ENCODE data around the gene PDPR. TPM values are rescaled to one million over a fixed set of nuclear protein-coding genes. Genes with fewer than 3 reads are reported as not detected.
"Not testable (repeated sequence)": the region's sequence is repeated elsewhere in the genome, so short reads cannot be mapped to it uniquely, and the experiment has no call there.

The PDPR gene
- total RNA-seq, 4 donors from 2014 or later = 23.2 to 38.4 (median 25.8) TPM

GRCh38 chr16:70091104-70091503, 23.0 kb upstream of the PDPR start:
- not testable (repeated sequence) for H3K36me3 ChIP-seq; H3K27ac ChIP-seq; H3K4me3 ChIP-seq; H3K27me3 ChIP-seq; H3K4me1 ChIP-seq; DNase-seq (ENCODE audit: low spot score in 2 of 2); H3K9me3 ChIP-seq
- 61 to 80% methylated on average over 4 of the region's 4 CpGs for WGBS, 2 donors

- 47 to 65% methylated on average over 1 of the region's 1 CpG for WGBS, 2 donors
- H3K36me3 ChIP-seq; H3K9me3 ChIP-seq; H3K27me3 ChIP-seq; H3K27ac ChIP-seq; H3K4me1 ChIP-seq; DNase-seq (ENCODE audit: low spot score in 2 of 2); H3K4me3 ChIP-seq: not testable (repeated sequence)
Observed at GRCh38 chr16:70094096-70094495, 20.0 kb upstream of the PDPR start.

- H3K9me3 ChIP-seq; DNase-seq (ENCODE audit: low spot score in 2 of 2); H3K27me3 ChIP-seq; H3K4me3 ChIP-seq; H3K4me1 ChIP-seq; H3K27ac ChIP-seq; H3K36me3 ChIP-seq: not testable (repeated sequence)
- WGBS, 2 donors = 86 to 91% methylated on average over 15 of the region's 15 CpGs
Observed at GRCh38 chr16:70109583-70110279, 4.4 kb upstream of the PDPR start.

GRCh38 chr16:70112162-70112561, 2.0 kb upstream of the PDPR start:
- peaks cover 0 to 15% (median 0%) of the 10 kb centered on the region in 4 donors for H3K4me1 ChIP-seq
- H3K4me3 ChIP-seq; DNase-seq (ENCODE audit: low spot score in 2 of 2); H3K27ac ChIP-seq; H3K36me3 ChIP-seq; H3K9me3 ChIP-seq; H3K27me3 ChIP-seq: not testable (repeated sequence)
- 94 to 97% methylated on average over 5 of the region's 6 CpGs for WGBS, 2 donors

GRCh38 chr16:70113599-70113981, 542 bp upstream of the PDPR start:
- peak overlapping the region; percentile 81 to 91 (median 86) for H3K27ac ChIP-seq
- not testable (repeated sequence) for H3K9me3 ChIP-seq; H3K36me3 ChIP-seq; H3K27me3 ChIP-seq; DNase-seq (ENCODE audit: low spot score in 2 of 2)
- 0% methylated on average over 1 of the region's 15 CpGs; no CpG with 5 or more reads in 1 of the 2 donors for WGBS, 2 donors
- H3K4me1 ChIP-seq = peaks cover 0 to 15% (median 0%) of the 10 kb centered on the region in 4 donors
- H3K4me3 ChIP-seq = peak overlapping the region; percentile 57 to 81 (median 68)

GRCh38 chr16:70118354-70118753, 4.2 kb downstream of the PDPR start:
- Histone ChIP-seq H3K36me3 (peaks cover 0 to 33% (median 4%) of the 10 kb centered on the region in 3 donors), H3K4me1 (peaks cover 0 to 11% (median 0%) of the 10 kb centered on the region in 4 donors)
- not testable (repeated sequence) for H3K4me3 ChIP-seq; DNase-seq (ENCODE audit: low spot score in 2 of 2); H3K9me3 ChIP-seq; H3K27ac ChIP-seq; H3K27me3 ChIP-seq
- 70 to 75% methylated on average over 6 of the region's 6 CpGs for WGBS, 2 donors

- H3K36me3 ChIP-seq = peaks cover 0 to 37% (median 9%) of the 10 kb centered on the region in 3 donors
- 87 to 90% methylated on average over 3 of the region's 3 CpGs for WGBS, 2 donors
- DNase-seq (ENCODE audit: low spot score in 2 of 2) = not testable (repeated sequence)
Observed at GRCh38 chr16:70118776-70119175, 4.6 kb downstream of the PDPR start.

GRCh38 chr16:70120398-70120797, 6.3 kb downstream of the PDPR start:
- H3K4me1 ChIP-seq; H3K9me3 ChIP-seq; H3K27ac ChIP-seq; DNase-seq (ENCODE audit: low spot score in 2 of 2); H3K4me3 ChIP-seq; H3K27me3 ChIP-seq: not testable (repeated sequence)
- 85 to 93% methylated on average over 8 of the region's 8 CpGs for WGBS, 2 donors
- peaks cover 0 to 52% (median 12%) of the 10 kb centered on the region in 3 donors for H3K36me3 ChIP-seq

More at GRCh38 chr16:70118776-70119175, 4.6 kb downstream of the PDPR start:
- not testable (repeated sequence) for H3K27ac ChIP-seq, H3K9me3 ChIP-seq, H3K27me3 ChIP-seq, H3K4me3 ChIP-seq
- peaks cover 0 to 11% (median 0%) of the 10 kb centered on the region in 4 donors for H3K4me1 ChIP-seq

- H3K9me3 ChIP-seq; DNase-seq (ENCODE audit: low spot score in 2 of 2); H3K27me3 ChIP-seq; H3K4me3 ChIP-seq; H3K4me1 ChIP-seq; H3K27ac ChIP-seq: not testable (repeated sequence)
- peaks cover 0 to 84% (median 12%) of the 10 kb centered on the region in 3 donors for H3K36me3 ChIP-seq
- 88 to 89% methylated on average over 14 of the region's 14 CpGs for WGBS, 2 donors
Observed at GRCh38 chr16:70123822-70124221, 9.7 kb downstream of the PDPR start.

GRCh38 chr16:70126226-70126625, 12.1 kb downstream of the PDPR start:
- not testable (repeated sequence) for DNase-seq (ENCODE audit: low spot score in 2 of 2); H3K27me3 ChIP-seq; H3K4me1 ChIP-seq; H3K27ac ChIP-seq; H3K9me3 ChIP-seq; H3K4me3 ChIP-seq
- H3K36me3 ChIP-seq = peaks cover 0 to 97% (median 12%) of the 10 kb centered on the region in 3 donors
- 87 to 93% methylated on average over 11 of the region's 11 CpGs for WGBS, 2 donors

GRCh38 chr16:70127706-70128105, 13.6 kb downstream of the PDPR start:
- H3K36me3 ChIP-seq = peaks cover 0 to 97% (median 16%) of the 10 kb centered on the region in 3 donors
- DNase-seq (ENCODE audit: low spot score in 2 of 2); H3K9me3 ChIP-seq; H3K4me3 ChIP-seq; H3K4me1 ChIP-seq; H3K27ac ChIP-seq; H3K27me3 ChIP-seq: not testable (repeated sequence)
- WGBS, 2 donors = 80% methylated on average over 2 to 4 of the region's 5 CpGs

- not testable (repeated sequence) for H3K4me3 ChIP-seq
Observed at GRCh38 chr16:70128844-70129243, 14.7 kb downstream of the PDPR start.

GRCh38 chr16:70135796-70136195, 21.7 kb downstream of the PDPR start:
- not testable (repeated sequence) for DNase-seq (ENCODE audit: low spot score in 2 of 2); H3K9me3 ChIP-seq; H3K27me3 ChIP-seq; H3K4me1 ChIP-seq; H3K4me3 ChIP-seq; H3K27ac ChIP-seq
- WGBS, 2 donors = 93 to 95% methylated on average over 8 of the region's 8 CpGs
- peaks cover 0 to 98% (median 38%) of the 10 kb centered on the region in 3 donors for H3K36me3 ChIP-seq

More at GRCh38 chr16:70128844-70129243, 14.7 kb downstream of the PDPR start:
- peaks cover 0 to 97% (median 13%) of the 10 kb centered on the region in 3 donors for H3K36me3 ChIP-seq
- not testable (repeated sequence) for H3K27me3 ChIP-seq; H3K27ac ChIP-seq; H3K9me3 ChIP-seq; H3K4me1 ChIP-seq; DNase-seq (ENCODE audit: low spot score in 2 of 2)
- 94% methylated on average over 9 of the region's 10 CpGs; no CpG with 5 or more reads in 1 of the 2 donors for WGBS, 2 donors

- H3K4me3 ChIP-seq; H3K27ac ChIP-seq; DNase-seq (ENCODE audit: low spot score in 2 of 2); H3K27me3 ChIP-seq; H3K4me1 ChIP-seq; H3K9me3 ChIP-seq: not testable (repeated sequence)
- 81 to 90% methylated on average over 2 of the region's 2 CpGs for WGBS, 2 donors
- peaks cover 0 to 98% (median 41%) of the 10 kb centered on the region in 3 donors for H3K36me3 ChIP-seq
Observed at GRCh38 chr16:70136595-70136994, 22.5 kb downstream of the PDPR start.

Measured in tibial nerve (tissue), 4 donors.